GM12864 (cell line): Measurements from ENCODE around the gene RCE1.
"Not testable (repeated sequence)": the region's sequence is repeated elsewhere in the genome, so short reads cannot be mapped to it uniquely, and the experiment has no call there.

Source experiments
- DNase-seq: peaks from one replicate; pipeline ENCODE4 v3.0.0-alpha.2; 2011; ENCODE audit warnings: low read depth
- H3K4me3 ChIP-seq: 2 replicates; pipeline ENCODE4 v1.5.1; 2011; ENCODE audit warnings: mild to moderate bottlenecking, low read depth, low read length, control low read depth
- CTCF ChIP-seq: IDR thresholded peaks from 2 replicates; pipeline ENCODE4 v1.5.1; 2011; ENCODE audit warnings: low read depth, mild to moderate bottlenecking, moderate library complexity, low read length, control low read depth, inconsistent platforms; ENCODE audit errors: missing control alignments

Gene RCE1

GRCh38 chr11:66815646-66816045, 27.6 kb upstream of the RCE1 start:
- no peak overlapping the region for H3K4me3 ChIP-seq
- no peak for DNase-seq
- no peak for TF ChIP-seq CTCF

DNA sequence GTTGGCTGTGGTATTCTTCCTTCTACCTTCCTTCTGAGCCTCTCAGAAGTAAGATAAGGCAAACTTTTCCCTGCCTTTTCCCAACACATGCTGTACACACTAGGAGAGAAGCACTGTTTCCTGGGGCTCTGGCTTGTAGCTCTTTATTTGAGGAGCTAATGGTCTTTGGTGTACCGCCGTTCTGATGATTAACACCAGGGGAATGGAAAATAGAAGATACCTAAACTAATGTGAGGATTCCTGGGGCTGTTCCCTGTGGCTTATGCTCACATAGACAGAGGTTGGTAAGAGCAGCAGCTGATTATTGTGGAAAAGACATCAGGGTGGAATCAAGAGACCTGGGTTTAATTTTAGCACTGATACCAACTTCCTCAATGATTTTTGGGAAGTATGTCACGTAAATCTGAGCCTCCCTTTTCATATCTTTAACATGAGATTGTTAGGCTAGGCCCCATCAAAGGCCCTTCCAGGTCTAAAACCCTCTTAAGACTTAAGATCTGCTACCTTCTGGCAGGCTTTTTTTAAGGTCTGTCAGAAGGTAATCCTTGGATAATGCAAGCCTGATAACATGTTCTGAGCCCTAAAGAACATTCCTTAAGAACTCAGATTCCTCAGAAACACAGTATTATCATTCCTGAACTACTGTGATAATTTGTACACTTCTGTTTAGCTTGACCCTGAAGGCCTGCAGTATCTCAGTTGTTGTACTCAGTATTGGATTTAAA, 24.8 kb upstream of the RCE1 start:
- no peak for TF ChIP-seq CTCF
- no peak overlapping the region for H3K4me3 ChIP-seq
- DNase-seq = no peak

GRCh38 chr11:66820381-66820780, 22.9 kb upstream of the RCE1 start:
- no peak for TF ChIP-seq CTCF
- no peak for DNase-seq

GRCh38 chr11:66820901-66821300, 22.3 kb upstream of the RCE1 start:
- TF ChIP-seq CTCF = no peak
- no peak overlapping the region for H3K4me3 ChIP-seq
- no peak for DNase-seq

More at GRCh38 chr11:66820381-66820780, 22.9 kb upstream of the RCE1 start:
- no peak overlapping the region for H3K4me3 ChIP-seq

GRCh38 chr11:66823700-66824099, 19.5 kb upstream of the RCE1 start:
- H3K4me3 ChIP-seq = no peak overlapping the region
- no peak for DNase-seq
- TF ChIP-seq CTCF = no peak

- not testable (repeated sequence) for DNase-seq, H3K4me3 ChIP-seq
These were observed 18.7 kb upstream of the RCE1 start for GRCh38 chr11:66824573-66824972.

DNA sequence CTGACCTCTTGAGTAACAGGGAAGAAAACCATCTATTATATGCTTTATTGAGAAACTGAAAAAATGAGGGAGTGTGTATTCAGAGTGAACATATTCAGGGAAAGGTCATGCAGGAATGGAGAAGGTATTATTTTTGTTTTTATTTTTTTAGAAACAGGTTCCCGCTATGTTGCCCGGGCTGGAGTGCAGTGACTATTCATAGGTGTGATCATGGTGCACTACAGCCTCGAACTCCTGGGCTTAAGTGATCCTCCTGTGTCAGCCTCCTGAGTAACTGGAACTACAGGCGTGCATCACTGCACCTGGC, 8.7 kb upstream of the RCE1 start:
- DNase-seq = no peak
- H3K4me3 ChIP-seq = no peak overlapping the region
- TF ChIP-seq CTCF = no peak
